Muscle layer of duodenum (tissue), 2 donors: ENCODE measurements around the gene SRSF9.
A peak's percentile ranks its signal among the peaks of the same experiment; 100 is the strongest.

ENCODE experiments used
- H3K27ac ChIP-seq: one replicate; pipeline ENCODE4 v1.7.0; 2013; ENCODE audit warnings: mild to moderate bottlenecking, low read length
- H3K27me3 ChIP-seq: one replicate; pipeline ENCODE4 v1.7.0; 2013; ENCODE audit warnings: low read depth, mild to moderate bottlenecking, control low read depth, low read length
- H3K36me3 ChIP-seq, 2 donors: one replicate each; pipeline ENCODE4 v1.7.0; 2013; ENCODE audit warnings: low read length in 2 of 2, control low read depth in 1 of 2, mild to moderate bottlenecking in 1 of 2; ENCODE audit not compliant: insufficient read depth in 2 of 2, control insufficient read depth in 1 of 2
- H3K4me1 ChIP-seq, 2 donors: one replicate each; pipeline ENCODE4 v1.7.0; 2013; ENCODE audit warnings: low read length in 2 of 2, mild to moderate bottlenecking in 2 of 2, control low read depth in 1 of 2, moderate library complexity in 1 of 2; ENCODE audit not compliant: insufficient read depth in 2 of 2, control insufficient read depth in 1 of 2
- H3K4me3 ChIP-seq, 2 donors: one replicate each; pipeline ENCODE4 v1.7.0; 2013; ENCODE audit warnings: low read length in 2 of 2, low read depth in 1 of 2, mild to moderate bottlenecking in 1 of 2
- H3K9me3 ChIP-seq, 2 donors: one replicate each; pipeline ENCODE4 v1.7.0; 2013; ENCODE audit warnings: low read length in 2 of 2, control low read depth in 1 of 2, mild to moderate bottlenecking in 1 of 2; ENCODE audit not compliant: control insufficient read depth in 1 of 2
- donor health status: healthy.

Gene SRSF9

GRCh38 chr12:120445911-120446843, 23.4 kb downstream of the SRSF9 start, which contains the start of the genes GATC and TRIAP1:
Gene GATC (plus strand): TSS chr12:120446444. CDS start chr12:120446481, 37 bp downstream.
Gene TRIAP1 (minus strand): TSS chr12:120446384. CDS start chr12:120446372, 12 bp downstream.
- Histone ChIP-seq H3K9me3 (no peaks in the 10 kb centered on the region), H3K27me3 (no peaks in the 10 kb centered on the region), H3K27ac (peak within 1 kb of the TSS; percentile 92), H3K4me1 (peaks cover 6 to 23% of the 10 kb centered on the region in 2 donors), H3K36me3 (peaks cover 15 to 31% of the 10 kb centered on the region in 2 donors), H3K4me3 (peak within 1 kb of the TSS; percentile 97 to 100)

DNA sequence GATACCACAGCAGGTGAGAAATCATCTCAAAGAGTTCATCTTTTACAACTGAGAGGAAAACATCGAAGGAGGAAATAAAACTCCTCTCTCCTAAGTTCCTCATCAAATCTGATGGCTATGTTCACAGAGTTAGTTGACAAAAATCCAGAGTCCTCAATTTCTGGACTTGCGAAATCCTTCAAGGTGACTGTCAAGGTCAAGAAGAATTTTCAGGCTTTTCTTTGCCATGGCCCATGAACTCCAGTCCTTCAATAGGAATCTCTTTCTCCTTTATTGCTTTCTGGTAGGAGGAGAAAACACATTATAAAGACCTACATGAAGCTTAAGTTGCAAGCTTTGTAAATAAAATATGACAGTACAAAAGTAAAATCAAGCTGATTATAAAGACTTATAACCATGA, 24.9 kb downstream of the SRSF9 start:
- no peaks in the 10 kb centered on the region for H3K9me3 ChIP-seq
- H3K27ac ChIP-seq = no peak overlapping the region
- H3K36me3 ChIP-seq = peaks cover 29 to 44% of the 10 kb centered on the region in 2 donors
- peaks cover 6 to 28% of the 10 kb centered on the region in 2 donors for H3K4me1 ChIP-seq
- H3K4me3 ChIP-seq = no peak overlapping the region
- H3K27me3 ChIP-seq = no peaks in the 10 kb centered on the region

DNA sequence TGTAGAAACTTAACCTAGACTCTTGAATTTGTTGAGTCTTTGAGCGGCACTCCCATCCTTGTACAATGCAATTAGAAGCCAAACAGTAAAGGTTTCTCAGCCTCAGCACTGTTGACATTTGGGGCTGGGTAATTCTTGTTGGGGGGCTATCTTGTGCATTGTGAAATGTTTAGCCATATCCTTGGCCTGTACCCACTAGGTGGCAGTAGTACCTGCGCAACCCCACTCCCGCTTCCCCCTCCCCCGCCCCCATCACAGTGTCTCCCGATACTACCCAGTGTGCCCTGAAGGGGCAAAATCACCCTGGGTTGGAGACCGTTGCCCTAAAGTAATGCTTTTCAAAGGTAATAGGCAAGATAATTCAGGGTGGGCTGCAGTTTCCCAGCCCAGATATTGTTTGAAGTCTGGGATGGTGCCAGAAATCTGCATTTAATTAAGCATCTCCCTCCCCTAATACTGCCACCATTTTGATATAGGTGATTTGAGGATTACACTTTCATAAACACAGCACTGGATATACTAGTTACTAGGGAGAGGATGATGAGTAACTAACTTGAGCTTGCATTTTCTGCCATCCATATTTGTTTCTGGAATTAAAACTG, 29.8 kb downstream of the SRSF9 start:
- no peak overlapping the region for H3K4me3 ChIP-seq
- no peaks in the 10 kb centered on the region for H3K9me3 ChIP-seq
- H3K27ac ChIP-seq = no peak overlapping the region
- no peaks in the 10 kb centered on the region for H3K27me3 ChIP-seq
- H3K36me3 ChIP-seq = peaks cover 29 to 39% of the 10 kb centered on the region in 2 donors
- H3K4me1 ChIP-seq = peaks cover 5 to 16% of the 10 kb centered on the region in 2 donors

- Histone ChIP-seq H3K27me3 (no peaks in the 10 kb centered on the region), H3K36me3 (peaks cover 19 to 28% of the 10 kb centered on the region in 2 donors), H3K27ac (peak overlapping the region; percentile 72), H3K9me3 (no peaks in the 10 kb centered on the region), H3K4me3 (peak overlapping the region; percentile 77 to 92), H3K4me1 (peaks cover 5 to 16% of the 10 kb centered on the region in 2 donors)
Observed at GRCh38 chr12:120438495-120439198, 30.9 kb downstream of the SRSF9 start.

DNA sequence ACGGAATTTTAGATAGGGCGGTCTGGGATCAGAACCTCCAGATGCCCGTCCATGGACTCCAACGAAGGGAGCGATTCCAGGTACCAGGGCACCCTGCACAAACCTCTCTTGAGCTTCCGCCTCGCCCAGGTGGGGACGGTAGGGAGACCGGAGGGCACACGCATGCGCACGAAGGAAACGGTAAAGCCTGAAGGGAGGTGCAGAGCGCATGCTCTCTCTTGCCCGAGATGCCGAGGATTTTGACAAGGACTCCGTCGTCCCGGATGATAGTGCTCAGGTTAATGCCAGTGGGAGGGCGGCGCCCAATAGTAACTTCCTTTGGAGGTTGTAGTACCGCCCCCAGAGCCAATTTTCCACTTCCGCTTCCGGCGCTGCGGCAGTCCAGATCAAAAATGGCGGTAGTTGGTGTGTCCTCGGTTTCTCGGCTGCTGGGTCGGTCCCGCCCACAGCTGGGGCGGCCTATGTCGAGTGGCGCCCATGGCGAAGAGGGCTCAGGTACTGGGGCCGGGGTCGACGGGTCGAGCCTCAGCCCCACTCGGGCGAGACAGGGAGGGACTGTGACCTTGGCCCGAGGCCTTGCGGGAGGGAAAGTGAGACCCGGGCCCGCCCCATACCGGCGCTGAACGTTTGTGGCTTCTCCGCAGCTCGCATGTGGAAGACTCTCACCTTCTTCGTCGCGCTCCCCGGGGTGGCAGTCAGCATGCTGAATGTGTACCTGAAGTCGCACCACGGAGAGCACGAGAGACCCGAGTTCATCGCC, 31.6 kb downstream of the SRSF9 start, which contains the start of gene COX6A1:
Gene COX6A1, plus strand, starts transcription at position 379 of the 760 bp plus-strand sequence. Its CDS starts 14 bp downstream, at position 393.
- Histone ChIP-seq H3K36me3 (peaks cover 15 to 20% of the 10 kb centered on the region in 2 donors), H3K4me3 (peak within 1 kb of the TSS; percentile 77 to 92), H3K4me1 (peaks cover 5 to 16% of the 10 kb centered on the region in 2 donors), H3K27ac (peak within 1 kb of the TSS; percentile 72), H3K9me3 (no peaks in the 10 kb centered on the region), H3K27me3 (no peaks in the 10 kb centered on the region)

DNA sequence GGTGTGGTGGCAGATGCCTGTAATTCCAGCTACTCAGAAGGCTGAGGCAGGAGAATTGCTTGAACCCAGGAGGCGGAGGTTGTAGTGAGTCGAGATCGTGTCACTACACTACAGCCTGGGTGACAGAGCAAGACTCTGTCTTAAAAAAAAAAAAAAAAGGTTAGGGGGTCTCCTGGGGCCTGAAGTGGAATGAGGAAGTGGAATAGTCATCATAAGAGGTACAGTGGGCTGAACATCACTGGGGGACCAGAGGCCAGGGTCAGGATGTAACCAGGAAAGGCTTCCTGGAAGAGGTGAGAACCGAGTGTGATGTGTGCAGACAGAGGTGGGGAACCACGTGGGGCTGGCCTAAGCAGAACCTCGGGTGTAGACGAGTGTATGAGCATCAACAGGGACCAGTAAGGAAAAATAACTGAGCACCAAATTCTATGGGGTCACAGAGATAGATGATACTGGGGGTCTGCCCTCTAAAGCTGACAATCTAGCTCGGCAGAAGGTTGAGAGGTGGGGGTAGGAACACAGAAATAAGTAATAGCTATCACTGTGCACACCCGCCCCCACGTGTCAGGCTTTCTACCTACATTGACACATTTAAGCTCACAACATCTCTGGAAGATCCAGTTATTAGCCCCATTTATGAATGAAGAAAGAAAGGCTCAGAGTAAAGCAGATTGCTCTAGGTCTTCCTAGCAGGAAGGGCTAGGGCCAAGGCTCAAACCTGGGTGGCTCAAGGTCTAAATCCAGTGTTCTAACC, 36.6 kb downstream of the SRSF9 start:
- no peaks in the 10 kb centered on the region for H3K9me3 ChIP-seq
- no peaks in the 10 kb centered on the region for H3K4me1 ChIP-seq

DNA sequence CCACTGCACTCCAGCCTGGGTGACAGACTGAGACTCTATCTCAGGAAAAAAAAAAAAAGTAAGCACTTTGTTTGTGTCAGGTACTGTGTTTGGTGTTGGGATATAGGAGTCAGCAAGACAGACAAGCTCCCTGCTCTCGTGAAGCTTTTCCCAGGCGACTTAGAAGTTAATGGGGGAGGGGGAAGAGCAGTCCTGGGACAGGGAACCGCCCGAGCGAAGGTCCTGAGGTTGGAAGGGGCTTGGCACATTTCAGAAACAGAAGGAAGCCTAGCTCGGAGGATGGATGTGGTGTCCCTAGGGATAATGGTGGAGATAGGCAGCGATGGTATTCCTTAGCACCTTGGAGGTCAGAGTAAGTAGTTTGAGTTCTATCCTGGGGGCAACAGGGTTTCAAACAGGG, 40.2 kb downstream of the SRSF9 start:
- H3K9me3 ChIP-seq = no peaks in the 10 kb centered on the region
- no peaks in the 10 kb centered on the region for H3K27me3 ChIP-seq
- no peaks in the 10 kb centered on the region for H3K4me1 ChIP-seq
- H3K4me3 ChIP-seq = no peak overlapping the region
- H3K36me3 ChIP-seq = no peaks in the 10 kb centered on the region
- no peak overlapping the region for H3K27ac ChIP-seq

More for the DNA sequence above, 36.6 kb downstream of the SRSF9 start:
- Histone ChIP-seq H3K27me3 (no peaks in the 10 kb centered on the region), H3K36me3 (no peaks in the 10 kb centered on the region), H3K4me3 (no peak overlapping the region), H3K27ac (no peak overlapping the region)

DNA sequence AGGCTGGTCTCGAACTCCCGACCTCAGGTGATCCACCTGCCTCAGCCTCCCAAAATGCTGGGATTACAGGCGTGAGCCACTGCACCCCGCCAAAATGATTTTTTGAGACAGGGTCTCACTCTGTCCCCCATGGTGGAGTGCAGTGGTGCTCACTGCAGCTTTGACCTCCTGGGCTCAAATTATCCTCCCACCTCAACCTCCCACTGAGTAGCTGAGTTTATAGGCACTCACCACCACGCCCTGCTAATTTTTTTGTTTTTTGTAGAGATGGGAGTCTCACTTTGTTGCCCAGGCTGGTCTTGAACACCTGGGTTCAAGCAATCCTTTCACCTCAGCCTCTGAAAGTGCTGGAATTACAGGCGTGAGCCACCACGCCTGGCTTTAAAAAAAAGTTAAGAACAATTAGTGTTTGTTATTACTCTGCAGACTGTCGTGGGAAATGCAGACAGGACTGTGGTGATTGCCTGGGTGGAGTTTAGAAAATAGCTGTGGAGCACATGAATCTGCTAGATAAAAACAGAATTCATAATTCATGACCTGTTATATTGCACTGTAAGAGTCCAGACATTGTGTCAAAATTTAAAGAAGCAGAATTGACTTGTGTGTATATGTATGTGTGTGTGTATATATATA, 40.8 kb downstream of the SRSF9 start:
- Histone ChIP-seq H3K36me3 (no peaks in the 10 kb centered on the region), H3K27ac (no peak overlapping the region)

DNA sequence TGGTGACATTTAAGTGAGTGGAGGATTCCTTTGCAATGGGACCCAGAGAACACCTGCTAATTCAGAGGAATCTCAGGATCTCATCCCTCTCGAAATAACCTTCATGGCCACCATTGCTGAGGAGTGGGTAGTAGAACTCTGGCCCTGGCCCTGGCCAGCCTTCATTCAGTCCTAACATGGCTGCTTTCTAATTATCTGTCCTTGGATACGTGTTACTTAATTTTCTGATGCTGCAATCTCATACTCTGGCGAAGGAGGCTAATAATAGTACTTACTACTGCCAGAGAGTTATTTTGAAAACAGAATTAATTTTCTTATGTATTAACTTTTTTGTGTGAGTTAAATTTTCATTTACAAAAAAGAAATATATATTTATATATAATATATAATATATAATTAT, 43.8 kb downstream of the SRSF9 start:
- no peak overlapping the region for H3K4me3 ChIP-seq
- no peak overlapping the region for H3K27ac ChIP-seq
- no peaks in the 10 kb centered on the region for H3K27me3 ChIP-seq
- H3K4me1 ChIP-seq = no peaks in the 10 kb centered on the region
- H3K36me3 ChIP-seq = no peaks in the 10 kb centered on the region
- no peaks in the 10 kb centered on the region for H3K9me3 ChIP-seq

More for the DNA sequence above, 40.8 kb downstream of the SRSF9 start:
- Histone ChIP-seq H3K4me1 (no peaks in the 10 kb centered on the region), H3K9me3 (no peaks in the 10 kb centered on the region), H3K27me3 (no peaks in the 10 kb centered on the region), H3K4me3 (no peak overlapping the region)
